OCI-LY7 (cell line): Measurements from ENCODE around the gene CEMIP2. TPM values are rescaled to one million over a fixed set of nuclear protein-coding genes. Genes with fewer than 3 reads are reported as not detected.

Experiments
- BruUV-seq: library from RNA; stranded (reverse); fragments of 400-500 nt; replicated peaks from 2 replicates; lab custom pipeline; 2021; lab: Mats Ljungman, UMichigan
- CTCF ChIA-PET: fragments of 300-600 bp; sonication (Branson Sonifier 250); formaldehyde crosslinking; loops from one replicate; lab custom pipeline; 2022; ENCODE audit warnings: antibody characterized with exemption; ENCODE audit not compliant: unreplicated experiment; lab: Charles Lee
- POLR2A ChIA-PET: fragments of 300-600 bp; sonication (Branson Sonifier 250); formaldehyde crosslinking; loops from one replicate; lab custom pipeline; 2022; ENCODE audit warnings: antibody characterized with exemption; lab: Charles Lee
- DNase-seq: peaks from one replicate; pipeline ENCODE4 v3.0.0-alpha.2; 2015; ENCODE audit warnings: low spot score
- H2AFZ ChIP-seq: fragments of 200-600 bp; sonication (generic), shearing (Covaris generic); 2 replicates; pipeline ENCODE4 v1.6.1; 2014; ENCODE audit warnings: mild to moderate bottlenecking, antibody characterized with exemption, low read length, moderate library complexity
- H3K27ac ChIP-seq: fragments of 200-600 bp; sonication (generic); 2 replicates; pipeline ENCODE4 v1.5.1; 2014; ENCODE audit warnings: mixed run types, low read depth, mild to moderate bottlenecking, moderate library complexity, low read length, inconsistent platforms; ENCODE audit not compliant: poor library complexity, severe bottlenecking
- H3K36me3 ChIP-seq: fragments of 200-600 bp; sonication (generic); 2 replicates; pipeline ENCODE4 v1.6.1; 2014; ENCODE audit warnings: mild to moderate bottlenecking, antibody characterized with exemption, low read length, moderate library complexity, mixed read lengths; ENCODE audit not compliant: insufficient read depth
- H3K4me1 ChIP-seq: fragments of 200-600 bp; sonication (generic); 2 replicates; pipeline ENCODE4 v1.5.1; 2014; ENCODE audit warnings: mild to moderate bottlenecking, low read length; ENCODE audit not compliant: insufficient read depth, poor library complexity, severe bottlenecking
- H3K4me2 ChIP-seq: fragments of 200-600 bp; sonication (generic); 2 replicates; pipeline ENCODE4 v1.6.1; 2014; ENCODE audit warnings: mild to moderate bottlenecking, low read length
- H3K4me3 ChIP-seq: fragments of 200-600 bp; sonication (generic); 2 replicates; pipeline ENCODE4 v1.5.1; 2014; ENCODE audit warnings: mild to moderate bottlenecking, low read depth, low read length; ENCODE audit not compliant: poor library complexity, severe bottlenecking
- H3K79me2 ChIP-seq: fragments of 200-600 bp; sonication (generic); 2 replicates; pipeline ENCODE4 v1.6.1; 2016; ENCODE audit warnings: low read depth, mild to moderate bottlenecking, low read length, moderate library complexity, mixed read lengths; ENCODE audit not compliant: insufficient read depth
- H3K9me2 ChIP-seq: fragments of 200-600 bp; sonication (generic); 2 replicates; pipeline ENCODE4 v1.6.1; 2016; ENCODE audit warnings: mild to moderate bottlenecking, low read length, mixed read lengths; ENCODE audit not compliant: insufficient read depth
- H3K9me3 ChIP-seq: fragments of 200-600 bp; sonication (generic); 2 replicates; pipeline ENCODE4 v1.6.1; 2014; ENCODE audit warnings: mild to moderate bottlenecking, mixed run types, low read length, mixed read lengths
- H4K20me1 ChIP-seq: fragments of 200-600 bp; sonication (generic); 2 replicates; pipeline ENCODE4 v1.6.1; 2014; ENCODE audit warnings: mild to moderate bottlenecking, antibody characterized with exemption, low read length, moderate library complexity, mixed read lengths; ENCODE audit not compliant: insufficient read depth
- CTCF ChIP-seq: fragments of 200-600 bp; sonication (generic); conservative IDR thresholded peaks from 2 replicates; pipeline ENCODE4 v1.5.1; 2014; ENCODE audit warnings: mild to moderate bottlenecking, antibody characterized with exemption, low read length, moderate library complexity, mixed read lengths
- EZH2phosphoT487 ChIP-seq: fragments of 200-600 bp; sonication (generic); IDR thresholded peaks from 2 replicates; pipeline ENCODE4 v1.6.1; 2018; ENCODE audit warnings: low read depth, borderline replicate concordance, mild to moderate bottlenecking, mixed run types, antibody characterized with exemption, low read length, moderate library complexity, mixed read lengths
- intact Hi-C: fragments of 100-400 bp; cut with micrococcal nuclease; formaldehyde crosslinking; loops from one replicate; pipeline ENCODE4 v1.10.0; 2022; ENCODE audit not compliant: unreplicated experiment
- total RNA-seq, 2 experiments: library from RNA; depleted of rRNA in 1 of 2; stranded (reverse); fragments of >200 nt in 1 of 2; shearing (Covaris generic) in 1 of 2; gene quantifications; 2 replicates each; pipeline ENCODE4 v1.2.3, GENCODE V29; 2014 to 2022

The CEMIP2 gene
- total RNA-seq, 2 experiments from 2014 or later: 1.8 to 4.8 TPM

GRCh38 chr9:71767163-71767775, 1.0 kb downstream of the CEMIP2 start:
- Histone ChIP-seq H3K9me2 (no peaks in the 10 kb centered on the region), H3K9me3 (no peaks in the 10 kb centered on the region), H2AFZ (no peak overlapping the region), H3K4me1 (peaks cover 10% of the 10 kb centered on the region), H3K4me2 (no peak overlapping the region), H3K27ac (no peak overlapping the region), H3K36me3 (no peaks in the 10 kb centered on the region), H4K20me1 (peaks cover 11% of the 10 kb centered on the region; the same call in 1 of the 2 replicates), H3K79me2 (no peaks in the 10 kb centered on the region), H3K4me3 (no peak overlapping the region)
- ChIA-PET POLR2A (interaction anchor here (0.6 to 1.2 kb wide), 3 partner anchors 11 to 394 kb away, joined by 3 to 6 read pairs (median 4); no protein-coding TSS in a partner anchor), CTCF (interaction anchor here (0.5 kb wide), 1 partner anchor 277 kb away, joined by 5 read pairs; no protein-coding TSS in a partner anchor)
- no peak for DNase-seq
- BruUV-seq: no TSS peak
- TF ChIP-seq EZH2phosphoT487: no peak
- intact Hi-C loops: loop anchor here (5.0 kb wide), 6 partner anchors 40 to 480 kb away; no protein-coding TSS in a partner anchor

GRCh38 chr9:71766663-71767062, 1.6 kb downstream of the CEMIP2 start:
- BruUV-seq: TSS peak; percentile 45
- peaks cover 11% of the 10 kb centered on the region; the same call in 1 of the 2 replicates for H4K20me1 ChIP-seq
- no peaks in the 10 kb centered on the region for H3K9me2 ChIP-seq
- H2AFZ ChIP-seq: no peak overlapping the region
- H3K4me2 ChIP-seq: no peak overlapping the region
- H3K4me3 ChIP-seq: no peak overlapping the region
- CTCF ChIA-PET: interaction anchor here (0.5 kb wide), 1 partner anchor 278 kb away, joined by 5 read pairs; no protein-coding TSS in a partner anchor
- no peak for DNase-seq
- H3K36me3 ChIP-seq: no peaks in the 10 kb centered on the region
- POLR2A ChIA-PET: interaction anchor here (1.2 kb wide), 1 partner anchor 394 kb away, joined by 4 read pairs; no protein-coding TSS in a partner anchor
- H3K27ac ChIP-seq: no peak overlapping the region
- intact Hi-C loops: loop anchor here (5.0 kb wide), 6 partner anchors 41 to 479 kb away; no protein-coding TSS in a partner anchor
- H3K4me1 ChIP-seq: peaks cover 10% of the 10 kb centered on the region
- H3K9me3 ChIP-seq: no peaks in the 10 kb centered on the region
- no peaks in the 10 kb centered on the region for H3K79me2 ChIP-seq
- TF ChIP-seq CTCF (no peak), EZH2phosphoT487 (no peak)

DNA sequence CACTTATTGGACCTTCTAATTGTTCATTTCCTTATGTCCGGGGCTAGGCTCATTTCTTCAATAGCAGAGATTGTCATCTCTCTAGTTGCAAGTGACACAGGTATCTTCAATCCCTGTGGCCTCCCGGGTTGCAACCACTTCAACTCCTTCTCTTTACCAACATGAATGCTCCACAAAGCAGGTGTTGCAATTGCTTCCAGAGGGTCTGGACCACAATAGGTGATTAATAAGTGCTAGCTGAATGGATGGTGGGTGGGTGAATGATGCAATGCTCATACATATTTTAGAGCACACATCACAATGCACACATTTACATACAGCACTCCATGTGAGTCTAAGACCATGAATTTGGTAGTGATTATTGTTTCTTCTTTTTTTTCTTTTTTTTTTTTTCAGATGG, 2.6 kb downstream of the CEMIP2 start:
- H3K4me3 ChIP-seq: no peak overlapping the region
- no peaks in the 10 kb centered on the region for H3K79me2 ChIP-seq
- no peak overlapping the region for H3K4me2 ChIP-seq
- TF ChIP-seq EZH2phosphoT487: no peak
- no peak for TF ChIP-seq CTCF
- H4K20me1 ChIP-seq: peaks cover 11% of the 10 kb centered on the region; the same call in 1 of the 2 replicates
- CTCF ChIA-PET: no interaction called here
- H3K9me2 ChIP-seq: no peaks in the 10 kb centered on the region
- intact Hi-C loops: loop anchor here (5.0 kb wide), 6 partner anchors 42 to 478 kb away; no protein-coding TSS in a partner anchor
- peaks cover 10% of the 10 kb centered on the region for H3K4me1 ChIP-seq
- no peaks in the 10 kb centered on the region for H3K36me3 ChIP-seq
- H3K27ac ChIP-seq: no peak overlapping the region
- BruUV-seq: no TSS peak
- H3K9me3 ChIP-seq: no peaks in the 10 kb centered on the region
- DNase-seq: no peak
- POLR2A ChIA-PET: no interaction called here
- H2AFZ ChIP-seq: no peak overlapping the region
